Measurements from ENCODE around the gene JAKMIP1. TPM values are rescaled to one million over a fixed set of nuclear protein-coding genes. Genes with fewer than 3 reads are reported as not detected.

Gene JAKMIP1
- total and polyA plus RNA-seq, 2 of the 13 experiments (the other 11 are each of a cell fraction or from before 2014, with no cell fraction given): not detected

GRCh38 chr4:6217716-6218381, 17.5 kb upstream of the JAKMIP1 start:
- Histone ChIP-seq H4K20me1 (ENCODE audit: insufficient read depth, low read length) (no peaks in the 10 kb centered on the region), H2AFZ (ENCODE audit: low read length) (no peak overlapping the region), H3K27ac (ENCODE audit: extremely low read length, insufficient read depth, low read length) (no peak overlapping the region), H3K4me2 (ENCODE audit: low read depth, low read length) (no peak overlapping the region), H3K9ac (ENCODE audit: insufficient read depth, low read depth, low read length) (no peak overlapping the region), H3K27me3 (ENCODE audit: control insufficient read depth in 1 of 2, insufficient read depth in 2 of 2, low read length in 2 of 2) (0 out of 5 replicates have a peak, but pooled peaks cover 0 to 3% of the 10 kb centered on the region in 2 experiments), H3K4me1 (ENCODE audit: insufficient read depth, low read length) (no peaks in the 10 kb centered on the region), H3K79me2 (ENCODE audit: insufficient read depth, low read length) (no peaks in the 10 kb centered on the region), H3K9me3 (ENCODE audit: low read length) (no peaks in the 10 kb centered on the region), H3K36me3 (replicated peaks in 1 of 2; ENCODE audit: control insufficient read depth in 1 of 2, insufficient read depth in 2 of 2, low read length in 2 of 2) (no peaks in the 10 kb centered on the region), H3K4me3 (replicated peaks in 1 of 3; ENCODE audit: insufficient read depth in 1 of 3, low read depth in 2 of 3, low read length in 3 of 3) (no peak overlapping the region)
- no TSS peak for BruUV-seq (replicated peaks)
- in situ Hi-C loops (cut with HindIII; ENCODE audit: extremely low pct_ligation_motif_present, low pct_unique_long_range_greater_than_20kb) (no loop called here), intact Hi-C loops (cut with micrococcal nuclease; ENCODE audit: unreplicated experiment) (no loop called here)
- TF ChIP-seq RELA (CRISPR knock-in tag; IDR thresholded peaks at IDR 0.05) (no peak), ZNF350 (CRISPR knock-in tag; IDR thresholded peaks at IDR 0.05; ENCODE audit: borderline replicate concordance, low read depth) (no peak), ZNF354B (CRISPR knock-in tag; IDR thresholded peaks at IDR 0.05) (no peak), ZNF83 (CRISPR knock-in tag; IDR thresholded peaks at IDR 0.05; ENCODE audit: borderline replicate concordance) (no peak), NR2F2 (IDR thresholded peaks at IDR 0.05; ENCODE audit: borderline replicate concordance, low read depth) (no peak), GPN1 (CRISPR knock-in tag; IDR thresholded peaks at IDR 0.05; ENCODE audit: borderline replicate concordance) (no peak), ZSCAN5A (CRISPR knock-in tag; IDR thresholded peaks at IDR 0.05; ENCODE audit: borderline replicate concordance) (no peak), SNAPC2 (CRISPR knock-in tag; IDR thresholded peaks at IDR 0.05) (no peak)
- DNase-seq (ENCODE audit: low spot score) (no peak), FAIRE-seq (no peak), ATAC-seq (no peak)
- ChIA-PET CTCF (ENCODE audit: low intra/inter-chr PET ratio, low total read pairs) (no interaction called here), POLR2A (no interaction called here)
- WGBS (ENCODE audit: low lambda C conversion rate): 0% methylated on average over 1 of the region's 1 CpG
